GM13977 (cell line): ENCODE results near the gene DMAC2.

Experiments
- DNase-seq: peaks from one replicate; pipeline ENCODE4 v3.0.0; 2012; ENCODE audit warnings: low spot score
- CTCF ChIP-seq: IDR thresholded peaks from 2 replicates; pipeline ENCODE4 v1.5.1; 2012; ENCODE audit warnings: mild to moderate bottlenecking, control low read depth; ENCODE audit not compliant: insufficient read depth; ENCODE audit errors: extremely low read depth, missing control alignments
- in situ Hi-C: fragments of 300-500 bp; cut with MboI; formaldehyde crosslinking; loops from one replicate; pipeline ENCODE4 v1.12.0; 2022; ENCODE audit warnings: low sequenced_read_pairs, low pct_unique_long_range_greater_than_20kb, mixed read lengths, inconsistent platforms; ENCODE audit not compliant: unreplicated experiment

The DMAC2 gene

GRCh38 chr19:41434450-41434849, 5.3 kb downstream of the DMAC2 start:
- no peak for TF ChIP-seq CTCF
- no peak for DNase-seq
- in situ Hi-C loops, result no loop called here

GRCh38 chr19:41433171-41433570, 6.5 kb downstream of the DMAC2 start:
- in situ Hi-C loops, result no loop called here
- TF ChIP-seq CTCF, result no peak
- no peak for DNase-seq

GRCh38 chr19:41431426-41432386, 8.0 kb downstream of the DMAC2 start:
- in situ Hi-C loops, result no loop called here
- DNase-seq, result peak; percentile 15
- TF ChIP-seq CTCF, result peak; percentile 41

GRCh38 chr19:41430922-41431321, 8.8 kb downstream of the DMAC2 start:
- in situ Hi-C loops, result no loop called here
- DNase-seq, result no peak
- TF ChIP-seq CTCF, result no peak

- DNase-seq, result no peak
- in situ Hi-C loops, result no loop called here
- no peak for TF ChIP-seq CTCF
Measured at GRCh38 chr19:41428481-41428859, 11.2 kb downstream of the DMAC2 start.

- DNase-seq, result no peak
- in situ Hi-C loops, result no loop called here
Measured at GRCh38 chr19:41427647-41428480, 11.8 kb downstream of the DMAC2 start.

More at GRCh38 chr19:41427647-41428480, 11.8 kb downstream of the DMAC2 start:
- no peak for TF ChIP-seq CTCF
